ENCODE data around the gene GJC2. TPM values are rescaled to one million over a fixed set of nuclear protein-coding genes. Genes with fewer than 3 reads are reported as not detected.

The GJC2 gene
- total RNA-seq, 1 experiment from 2014 or later = 1.6 TPM

DNA sequence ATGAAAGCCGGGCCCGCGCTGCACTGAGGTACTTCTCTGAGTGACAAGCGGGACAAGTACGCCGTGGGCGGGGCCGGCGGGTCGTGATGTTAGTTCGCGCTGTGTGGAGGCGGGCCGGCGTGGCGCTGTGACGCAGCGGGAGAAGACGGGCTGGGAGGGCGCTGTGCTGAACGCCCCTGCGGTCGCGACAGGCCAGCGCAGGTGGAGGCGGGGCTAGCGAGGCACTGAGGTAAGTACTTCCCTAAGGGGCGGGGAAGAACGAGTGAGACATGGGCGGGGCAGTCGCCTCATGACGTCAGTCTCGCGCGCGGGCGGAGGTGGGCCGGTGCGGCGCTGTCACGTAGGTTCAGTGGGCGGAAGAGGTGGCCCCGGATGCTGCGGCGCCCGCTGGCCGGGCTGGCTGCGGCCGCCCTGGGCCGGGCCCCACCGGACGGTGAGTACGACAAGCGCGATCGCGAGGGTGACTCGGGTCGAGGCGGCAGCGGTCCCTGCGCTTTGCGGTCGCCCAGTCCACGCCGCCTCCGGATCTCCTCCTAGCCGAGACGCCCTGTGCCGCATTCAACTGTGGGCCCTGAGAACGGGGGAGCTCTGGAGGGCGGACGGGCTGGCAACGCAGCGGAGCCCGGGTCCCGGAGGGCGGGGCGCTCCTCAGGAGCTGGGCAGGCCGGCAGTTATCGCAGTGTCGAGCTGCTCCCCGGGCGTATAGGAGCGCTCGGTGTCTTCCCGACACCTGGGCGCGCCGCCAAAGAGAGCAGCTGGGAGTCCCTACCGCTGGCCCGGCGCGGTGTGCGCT lies 9.6 kb upstream of the GJC2 start, which contains the start of gene GUK1:
Gene GUK1, plus strand, starts transcription at position 349 of the 793 bp plus-strand sequence. Its CDS starts 24 bp downstream, at position 373.
- H3K9me3 ChIP-seq (ENCODE audit: control insufficient read depth, low read depth, low read length) = no peaks in the 10 kb centered on the region
- H3K4me2 ChIP-seq (ENCODE audit: insufficient read depth, insufficient read length, low read length) = peak within 1 kb of the TSS; percentile 85
- H3K27me3 ChIP-seq (ENCODE audit: insufficient read depth, low read length) = peaks cover 2% of the 10 kb centered on the region; the same call in 1 of the 2 replicates
- H2BK120ac ChIP-seq (ENCODE audit: low read depth, low read length, poor library complexity, severe bottlenecking) = no peak within 1 kb of the TSS
- H3K9me3 Mint-ChIP-seq = no peaks in the 10 kb centered on the region
- no peaks in the 10 kb centered on the region; a peak in 1 of 7 replicates for H3K36me3 Mint-ChIP-seq (ENCODE audit: insufficient read depth in 1 of 3, low read depth in 3 of 3)
- peaks cover 4 to 15% of the 10 kb centered on the region in 2 experiments for H3K4me1 Mint-ChIP-seq
- no peak within 1 kb of the TSS for H4K91ac ChIP-seq (ENCODE audit: insufficient read length, low read depth, low read length)
- H2BK20ac ChIP-seq (ENCODE audit: low read depth, low read length, poor library complexity, severe bottlenecking) = no peak within 1 kb of the TSS
- no peak within 1 kb of the TSS for H3K27ac ChIP-seq (ENCODE audit: insufficient read length, low read depth, low read length)
- peaks cover 39% of the 10 kb centered on the region for H3K27me3 Mint-ChIP-seq (ENCODE audit: low read depth)
- H3K14ac ChIP-seq (ENCODE audit: insufficient read depth, low read length) = peak within 1 kb of the TSS; percentile 91
- peaks cover 11% of the 10 kb centered on the region for H3K23me2 ChIP-seq (ENCODE audit: insufficient read length, low read depth, low read length, poor library complexity, severe bottlenecking)
- H3K79me1 ChIP-seq (ENCODE audit: insufficient read depth, low read depth, low read length, poor library complexity, severe bottlenecking) = peaks cover 8% of the 10 kb centered on the region
- no peak within 1 kb of the TSS for H2BK12ac ChIP-seq (ENCODE audit: insufficient read length, low read depth, low read length)
- H3K56ac ChIP-seq (ENCODE audit: insufficient read length, low read depth, low read length) = no peak within 1 kb of the TSS
- peak; percentile 100 for DNase-seq
- H3K9ac ChIP-seq (ENCODE audit: extremely low read depth, insufficient read length, low read length) = peak within 1 kb of the TSS; percentile 85
- H3K4me3 Mint-ChIP-seq = peak within 1 kb of the TSS; percentile 81 to 91
- peaks cover 15% of the 10 kb centered on the region; the same call in 1 of the 2 replicates for H3K79me2 ChIP-seq (ENCODE audit: insufficient read depth, low read length)
- H4K8ac ChIP-seq (replicated peaks; ENCODE audit: insufficient read length, low read depth, low read length) = no peak within 1 kb of the TSS
- H2BK15ac ChIP-seq (ENCODE audit: low read depth, low read length) = 0 out of 2 replicates have a peak within 1 kb of the TSS, but pooled peaks have one; percentile 10
- H3K27ac Mint-ChIP-seq = peak within 1 kb of the TSS; percentile 90 to 96 (median 93); a peak in 6 of 7 replicates
- WGBS (ENCODE audit: extremely low coverage, insufficient read length, low lambda C conversion rate) = no CpG with 5 or more reads among the region's 95 CpGs
- no peak within 1 kb of the TSS for H2BK5ac ChIP-seq (ENCODE audit: insufficient read length, low read length)
- H4K20me1 ChIP-seq (ENCODE audit: control insufficient read depth, insufficient read depth, insufficient read length) = peaks cover 2% of the 10 kb centered on the region
- no peak within 1 kb of the TSS for H4K5ac ChIP-seq (ENCODE audit: insufficient read length, low read depth, low read length)
- no peak within 1 kb of the TSS; the same call in 1 of the 2 replicates for H3K4ac ChIP-seq (ENCODE audit: low read depth, low read length)
- no peaks in the 10 kb centered on the region for H3K4me1 ChIP-seq (ENCODE audit: insufficient read depth, low read length)
- H3K23ac ChIP-seq (ENCODE audit: insufficient read length, low read depth, low read length) = no peak within 1 kb of the TSS
- no peak within 1 kb of the TSS for H2AK5ac ChIP-seq (ENCODE audit: insufficient read length, low read length)
- no peak within 1 kb of the TSS for H3T11ph ChIP-seq (ENCODE audit: low read length)
- TF ChIP-seq, protein P1, sequence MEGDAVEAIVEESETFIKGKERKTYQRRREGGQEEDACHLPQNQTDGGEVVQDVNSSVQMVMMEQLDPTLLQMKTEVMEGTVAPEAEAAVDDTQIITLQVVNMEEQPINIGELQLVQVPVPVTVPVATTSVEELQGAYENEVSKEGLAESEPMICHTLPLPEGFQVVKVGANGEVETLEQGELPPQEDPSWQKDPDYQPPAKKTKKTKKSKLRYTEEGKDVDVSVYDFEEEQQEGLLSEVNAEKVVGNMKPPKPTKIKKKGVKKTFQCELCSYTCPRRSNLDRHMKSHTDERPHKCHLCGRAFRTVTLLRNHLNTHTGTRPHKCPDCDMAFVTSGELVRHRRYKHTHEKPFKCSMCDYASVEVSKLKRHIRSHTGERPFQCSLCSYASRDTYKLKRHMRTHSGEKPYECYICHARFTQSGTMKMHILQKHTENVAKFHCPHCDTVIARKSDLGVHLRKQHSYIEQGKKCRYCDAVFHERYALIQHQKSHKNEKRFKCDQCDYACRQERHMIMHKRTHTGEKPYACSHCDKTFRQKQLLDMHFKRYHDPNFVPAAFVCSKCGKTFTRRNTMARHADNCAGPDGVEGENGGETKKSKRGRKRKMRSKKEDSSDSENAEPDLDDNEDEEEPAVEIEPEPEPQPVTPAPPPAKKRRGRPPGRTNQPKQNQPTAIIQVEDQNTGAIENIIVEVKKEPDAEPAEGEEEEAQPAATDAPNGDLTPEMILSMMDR (conservative IDR thresholded peaks at IDR 0.05) = peak; percentile 28; the same call in 1 of the 3 replicates
- peak within 1 kb of the TSS; percentile 74 for H3K18ac ChIP-seq (ENCODE audit: insufficient read length, low read depth, low read length)
- peak within 1 kb of the TSS; percentile 50 for H2AFZ ChIP-seq (ENCODE audit: low read length)

Data from H9 (cell line).